HG03039 (cell line): ENCODE data around the gene ZC3H10.
"Not testable (repeated sequence)": the region's sequence is repeated elsewhere in the genome, so short reads cannot be mapped to it uniquely, and the experiment has no call there.

ENCODE experiments used
- ATAC-seq: cut with Tn5 transposase; IDR thresholded peaks from one replicate; pipeline ENCODE4 v1.9.1; 2021; ENCODE audit warnings: mild to moderate bottlenecking, moderate library complexity; ENCODE audit not compliant: unreplicated experiment

ZC3H10 gene

GRCh38 chr12:56117778-56118687 lies at the start of gene ZC3H10:
Gene ZC3H10, plus strand, starts transcription at chr12:56118266. Its CDS starts 2,297 bp downstream, at chr12:56120563.
- peak; percentile 71 for ATAC-seq

- ATAC-seq: no peak
Measured at GRCh38 chr12:56071648-56072047, 46.4 kb upstream of the ZC3H10 start.

- ATAC-seq: no peak
Measured at GRCh38 chr12:56074396-56074795, 43.7 kb upstream of the ZC3H10 start.

- ATAC-seq: not testable (repeated sequence)
Measured at GRCh38 chr12:56077966-56078365, 40.1 kb upstream of the ZC3H10 start.

GRCh38 chr12:56078427-56078826 lies 39.6 kb upstream of the ZC3H10 start:
- no peak for ATAC-seq

- ATAC-seq: no peak
Measured at GRCh38 chr12:56078931-56079722, 38.9 kb upstream of the ZC3H10 start.

GRCh38 chr12:56079723-56080555 lies 38.1 kb upstream of the ZC3H10 start, which contains the start of gene ERBB3:
Gene ERBB3, plus strand, starts transcription at chr12:56080165. Its CDS starts 136 bp downstream, at chr12:56080301.
- no peak for ATAC-seq

- ATAC-seq: no peak
Measured at GRCh38 chr12:56080556-56081138, 37.4 kb upstream of the ZC3H10 start.

- ATAC-seq: no peak
Measured at GRCh38 chr12:56081393-56082347, 36.4 kb upstream of the ZC3H10 start.

- no peak for ATAC-seq
Measured at GRCh38 chr12:56082382-56082781, 35.7 kb upstream of the ZC3H10 start.

- no peak for ATAC-seq
Measured at GRCh38 chr12:56082967-56083366, 35.1 kb upstream of the ZC3H10 start.

- no peak for ATAC-seq
Measured at GRCh38 chr12:56084958-56085543, 33.0 kb upstream of the ZC3H10 start.

- no peak for ATAC-seq
Measured at GRCh38 chr12:56086096-56086495, 32.0 kb upstream of the ZC3H10 start.

- no peak for ATAC-seq
Measured at GRCh38 chr12:56086608-56087007, 31.5 kb upstream of the ZC3H10 start.

GRCh38 chr12:56087220-56087619 lies 30.8 kb upstream of the ZC3H10 start:
- no peak for ATAC-seq

GRCh38 chr12:56097738-56098137 lies 20.3 kb upstream of the ZC3H10 start:
- no peak for ATAC-seq

- ATAC-seq: no peak
Measured at GRCh38 chr12:56098592-56098991, 19.5 kb upstream of the ZC3H10 start.

GRCh38 chr12:56099787-56100186 lies 18.3 kb upstream of the ZC3H10 start:
- ATAC-seq: no peak

GRCh38 chr12:56101045-56101444 lies 17.0 kb upstream of the ZC3H10 start:
- no peak for ATAC-seq
